Heart left ventricle (tissue), 16 donors: Measurements from ENCODE around the gene ISG15. TPM values are rescaled to one million over a fixed set of nuclear protein-coding genes. Genes with fewer than 3 reads are reported as not detected.

ENCODE experiments used
- ATAC-seq, 4 donors: fragments of 200-7000 bp; cut with Tn5 transposase; one replicate each; pipeline ENCODE4 v1.9.1; 2020 to 2022; ENCODE audit warnings: moderate library complexity in 4 of 4, mild to moderate bottlenecking in 3 of 4, moderate number of reproducible peaks in 1 of 4
- DNase-seq, 5 donors: peaks; one replicate each; pipeline ENCODE4 v3.0.0-alpha.2; 2020
- H3K27ac ChIP-seq, 12 donors: fragments of 200-600 bp; sonication (generic) in 4 of 12; one replicate each; pipeline versions ENCODE4 v1.5.0 to v1.8.0; 2016 to 2022; ENCODE audit warnings: mild to moderate bottlenecking in 2 of 12
- H3K27me3 ChIP-seq, 9 donors: fragments of 200-600 bp; sonication (generic) in 2 of 9; one replicate each; pipeline versions ENCODE4 v1.5.1 to v1.8.0; 2016 to 2022; ENCODE audit warnings: mild to moderate bottlenecking in 3 of 9
- H3K36me3 ChIP-seq, 9 donors: fragments of 200-600 bp; sonication (generic) in 2 of 9; one replicate each; pipeline versions ENCODE4 v1.5.0 to v1.8.0; 2018 to 2022; ENCODE audit warnings: mild to moderate bottlenecking in 2 of 9
- H3K4me1 ChIP-seq, 12 donors: fragments of 200-600 bp; sonication (generic) in 4 of 12; one replicate each; pipeline versions ENCODE4 v1.5.0 to v1.8.0; 2016 to 2022; ENCODE audit warnings: mild to moderate bottlenecking in 3 of 12
- H3K4me3 ChIP-seq, 12 donors: fragments of 200-600 bp; sonication (generic) in 4 of 12; one replicate each; pipeline versions ENCODE4 v1.5.0 to v1.8.0; 2017 to 2022; ENCODE audit warnings: mild to moderate bottlenecking in 9 of 12, moderate library complexity in 4 of 12
- H3K9me3 ChIP-seq, 12 donors: fragments of 200-600 bp; sonication (generic) in 4 of 12; one replicate each; pipeline versions ENCODE4 v1.5.0 to v1.8.0; 2016 to 2022; ENCODE audit warnings: mild to moderate bottlenecking in 1 of 12
- POLR2A ChIP-seq, 2 donors: fragments of 450-650 bp; IDR thresholded peaks; one replicate each; pipeline ENCODE4 v1.6.1; 2017; ENCODE audit warnings: antibody characterized with exemption in 2 of 2, mild to moderate bottlenecking in 2 of 2, moderate library complexity in 2 of 2
- WGBS, 4 donors: extraction: QIAGEN DNeasy Blood & Tissue Kit in 2 of 4; methylation state at CpG; one replicate each; pipeline versions ENCODE4 v1.1.5 to v1.1.7; 2013 to 2018; 5-methylcytosine and 5-hydroxymethylcytosine counted together
- intact Hi-C, 10 donors: fragments of 100-400 bp; cut with DNase I; formaldehyde crosslinking; loops; one replicate each; pipeline versions ENCODE4 v1.11.1 to v1.14.2; 2022
- polyA plus RNA-seq, 2 donors: library from polyadenylated mRNA; stranded (reverse); fragments of 200-250 nt; gene quantifications; one replicate each; pipeline ENCODE4 v1.2.3, GENCODE V29; 2013
- total RNA-seq, 9 donors: library from RNA; depleted of rRNA in 2 of 9; stranded (reverse); fragments of >200 nt in 2 of 9; fragmentation: NEBNext Ultra II Directional in 3 of 9; extraction: Animal tissue kit (Norgen Biotek cat#: 25700) in 3 of 9; gene quantifications; one replicate each; pipeline versions ENCODE4 v1.1.0 to v1.2.4, GENCODE V29; 2016 to 2023
- TF ChIP-seq, protein P1 (sequence below), 12 donors: fragments of 200-600 bp; sonication (generic) in 4 of 12; IDR thresholded peaks; one replicate each; pipeline versions ENCODE4 v1.5.0 to v1.8.0; 2018 to 2022; ENCODE audit warnings: antibody characterized with exemption in 12 of 12, mild to moderate bottlenecking in 5 of 12
- donor health status: ischemic (EF 13 %, LVEDD 7.1; RV severe dilation, severe dysfunction).
- donor health status: healthy with polysubstance abuse.
- donor health status: DM: no; HTN: yes; CAD: no.
- donor health status: DM: no; HTN: no; CAD: no.
- donor health status: ischemic (EF 25% LVEDD 6.9; RV normal size, moderate dysfunction).
- donor health status: ischemic (EF 25% LVEDD 5.7; RV mildly dilated, moderate dysfunction).
- donor health status: healthy.
- donor health status: DM: yes; HTN: yes; CAD: no.
- donor health status: ischemic (EF 35%, LVEDD 5.7; RV mildly dilated, moderate dysfunction).
- donor health status: nonischemic (EF 11% LVEDD 7.7; RV severe dilation, severe dysfunction).
- donor health status: DM: yes; HTN: yes; CAD: no.
- donor health status: PGD.
- donor health status: ischemic (EF 29% LVEDD 5.4; RV normal size, mild dysfunction).
- donor health status: nonischemic (EF 23%, LVEDD 6.1; RV moderate dilation, normal function).

Gene ISG15
- total and polyA plus RNA-seq, 11 donors = 17.0 to 189 (median 34.4) TPM

DNA sequence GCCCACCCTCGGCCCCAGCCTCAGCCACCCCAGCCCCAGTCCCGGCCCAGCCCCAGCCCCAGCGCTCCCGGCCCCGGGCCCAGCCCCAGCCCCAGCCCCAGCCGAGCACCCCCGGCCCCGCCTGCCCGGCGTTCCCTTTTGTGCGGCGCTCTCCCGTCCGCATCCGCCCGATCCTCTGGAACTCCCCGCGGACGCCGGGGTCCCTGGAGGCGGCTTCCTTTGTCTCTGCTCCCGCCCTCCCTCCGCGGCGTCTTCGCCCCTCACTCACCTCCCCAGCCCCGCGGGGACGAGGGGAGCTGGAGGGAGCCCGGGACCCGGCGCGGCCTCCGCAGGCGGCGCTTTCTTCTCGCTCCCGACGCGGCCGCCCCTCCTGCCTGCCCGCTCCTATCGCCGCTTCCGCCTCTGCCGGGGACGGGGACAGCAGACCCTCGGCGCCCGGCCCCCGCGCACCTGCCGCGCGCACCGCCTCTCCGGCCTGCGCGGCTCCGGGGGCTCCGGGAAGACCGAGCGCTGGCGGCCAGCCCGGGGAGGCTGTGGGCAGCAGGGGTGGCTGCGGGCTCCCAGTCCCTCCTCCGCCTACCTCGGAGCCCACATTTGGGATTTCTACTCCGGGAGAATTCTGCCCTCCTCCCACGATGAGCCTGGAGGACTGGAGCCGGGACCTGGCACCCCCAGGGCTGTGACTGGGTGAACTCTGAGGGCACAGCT lies 20.6 kb downstream of the ISG15 start:
- H3K36me3 ChIP-seq = no peaks in the 10 kb centered on the region
- no peak for ATAC-seq
- H3K4me3 ChIP-seq = peak overlapping the region; percentile 16 to 58 (median 38)
- no peak for TF ChIP-seq POLR2A (IDR thresholded peaks at IDR 0.05)
- TF ChIP-seq, protein P1, sequence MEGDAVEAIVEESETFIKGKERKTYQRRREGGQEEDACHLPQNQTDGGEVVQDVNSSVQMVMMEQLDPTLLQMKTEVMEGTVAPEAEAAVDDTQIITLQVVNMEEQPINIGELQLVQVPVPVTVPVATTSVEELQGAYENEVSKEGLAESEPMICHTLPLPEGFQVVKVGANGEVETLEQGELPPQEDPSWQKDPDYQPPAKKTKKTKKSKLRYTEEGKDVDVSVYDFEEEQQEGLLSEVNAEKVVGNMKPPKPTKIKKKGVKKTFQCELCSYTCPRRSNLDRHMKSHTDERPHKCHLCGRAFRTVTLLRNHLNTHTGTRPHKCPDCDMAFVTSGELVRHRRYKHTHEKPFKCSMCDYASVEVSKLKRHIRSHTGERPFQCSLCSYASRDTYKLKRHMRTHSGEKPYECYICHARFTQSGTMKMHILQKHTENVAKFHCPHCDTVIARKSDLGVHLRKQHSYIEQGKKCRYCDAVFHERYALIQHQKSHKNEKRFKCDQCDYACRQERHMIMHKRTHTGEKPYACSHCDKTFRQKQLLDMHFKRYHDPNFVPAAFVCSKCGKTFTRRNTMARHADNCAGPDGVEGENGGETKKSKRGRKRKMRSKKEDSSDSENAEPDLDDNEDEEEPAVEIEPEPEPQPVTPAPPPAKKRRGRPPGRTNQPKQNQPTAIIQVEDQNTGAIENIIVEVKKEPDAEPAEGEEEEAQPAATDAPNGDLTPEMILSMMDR (IDR thresholded peaks at IDR 0.05) = no peak
- H3K4me1 ChIP-seq = peaks cover 3 to 27% (median 14%) of the 10 kb centered on the region in 12 donors
- DNase-seq = no peak
- H3K9me3 ChIP-seq = no peaks in the 10 kb centered on the region
- intact Hi-C loops = loop anchor here in 4 of 10 donors (2.0 to 10.0 kb wide), 5 partner anchors 81 to 331 kb away; partner anchors contain the start of gene C1orf159 (in 1 of the 4)
- WGBS, 4 donors = 18 to 63% (median 31%) methylated on average over 28 to 71 of the region's 71 CpGs
- H3K27ac ChIP-seq = no peak overlapping the region
- peaks cover 0 to 53% (median 0%) of the 10 kb centered on the region in 9 donors for H3K27me3 ChIP-seq

DNA sequence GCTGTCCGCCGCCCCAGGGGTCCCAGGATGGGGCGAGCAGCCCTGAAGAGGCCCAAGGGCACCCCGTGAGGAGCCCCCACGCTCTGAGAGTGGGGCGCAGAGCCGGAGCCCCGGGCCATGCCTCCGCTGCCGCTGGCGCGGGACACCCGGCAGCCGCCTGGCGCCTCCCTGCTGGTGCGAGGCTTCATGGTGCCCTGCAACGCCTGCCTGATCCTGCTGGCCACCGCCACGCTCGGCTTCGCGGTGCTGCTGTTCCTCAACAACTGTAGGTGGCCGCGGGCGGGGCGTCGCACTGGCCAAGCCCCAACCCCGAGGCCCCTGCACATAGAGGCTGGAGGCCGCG lies 21.1 kb downstream of the ISG15 start:
- H3K4me3 ChIP-seq = peak overlapping the region in 8 of 12 donors; percentile 16 to 58 (median 38)
- peaks cover 0 to 57% (median 0%) of the 10 kb centered on the region in 9 donors for H3K27me3 ChIP-seq
- no peaks in the 10 kb centered on the region for H3K9me3 ChIP-seq
- 48 to 70% (median 56%) methylated on average over 24 to 30 of the region's 30 CpGs; no CpG with 5 or more reads in 1 of the 4 donors for WGBS, 4 donors
- peaks cover 3 to 32% (median 14%) of the 10 kb centered on the region in 12 donors for H3K4me1 ChIP-seq
- no peak overlapping the region for H3K27ac ChIP-seq
- no peaks in the 10 kb centered on the region for H3K36me3 ChIP-seq
- DNase-seq (no peak), ATAC-seq (no peak)
- TF ChIP-seq, protein P1 (IDR thresholded peaks at IDR 0.05) = no peak
- TF ChIP-seq POLR2A (IDR thresholded peaks at IDR 0.05) = no peak
- intact Hi-C loops = loop anchor here in 3 of 10 donors (5.0 to 10.0 kb wide), 4 partner anchors 80 to 330 kb away; partner anchors contain the start of gene C1orf159 (in 1 of the 3)

DNA sequence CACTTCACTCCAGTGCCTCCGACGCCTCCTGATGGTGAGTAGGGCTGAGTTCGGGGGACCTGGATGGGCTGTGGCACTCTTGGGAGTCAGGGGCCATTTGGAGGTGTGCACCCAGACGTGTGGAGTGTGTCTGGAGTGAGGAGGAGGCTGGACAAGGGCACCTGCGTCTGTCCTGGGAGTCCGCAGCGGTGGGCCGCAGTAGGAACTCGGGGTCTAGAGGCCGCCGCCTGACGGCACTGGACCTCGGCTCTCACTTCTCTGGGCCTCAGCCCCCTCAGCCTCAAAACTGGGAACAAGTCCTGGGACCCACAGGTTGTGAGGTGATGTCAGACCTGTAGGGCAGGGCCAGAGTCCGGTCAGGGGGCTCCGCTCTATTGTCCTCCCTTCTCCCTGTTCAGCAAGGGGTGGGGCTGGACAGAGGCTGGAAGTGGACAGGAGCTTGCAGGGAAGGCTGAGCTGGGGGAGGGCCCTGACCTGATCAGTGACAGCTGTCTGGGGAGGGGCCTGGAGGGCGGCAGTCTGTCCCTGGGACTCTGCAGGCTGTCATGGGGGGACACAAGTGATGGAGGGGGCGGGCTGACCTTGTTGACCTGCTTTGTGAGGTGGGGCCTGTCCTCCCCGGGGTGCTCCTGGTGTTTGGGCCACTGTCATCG lies 22.1 kb downstream of the ISG15 start:
- Histone ChIP-seq H3K4me3 (no peak overlapping the region), H3K27ac (no peak overlapping the region), H3K27me3 (peaks cover 0 to 68% (median 0%) of the 10 kb centered on the region in 9 donors), H3K4me1 (peaks cover 7 to 42% (median 23%) of the 10 kb centered on the region in 12 donors), H3K36me3 (no peaks in the 10 kb centered on the region), H3K9me3 (no peaks in the 10 kb centered on the region)
- intact Hi-C loops = loop anchor here in 2 of 10 donors (10.0 kb wide), 3 partner anchors 79 to 329 kb away; partner anchors contain the start of gene C1orf159 (in 1 of the 2)
- ATAC-seq (no peak), DNase-seq (no peak)
- TF ChIP-seq, protein P1 (IDR thresholded peaks at IDR 0.05) = no peak
- TF ChIP-seq POLR2A (IDR thresholded peaks at IDR 0.05) = no peak
- WGBS, 4 donors = 92 to 97% (median 95%) methylated on average over 14 to 19 of the region's 19 CpGs
